HG02623 (cell line): ENCODE results near the gene ZBTB46.
"Not testable (repeated sequence)": the region's sequence is repeated elsewhere in the genome, so short reads cannot be mapped to it uniquely, and the experiment has no call there.

ENCODE experiments used
- ATAC-seq: cut with Tn5 transposase; IDR thresholded peaks from one replicate; pipeline ENCODE4 v1.9.1; 2021; ENCODE audit warnings: moderate library complexity; ENCODE audit not compliant: unreplicated experiment

The ZBTB46 gene

GRCh38 chr20:63859166-63859699 is 28.2 kb upstream of the ZBTB46 start:
- no peak for ATAC-seq

GRCh38 chr20:63858393-63859165 is 27.5 kb upstream of the ZBTB46 start:
- ATAC-seq, result no peak

- no peak for ATAC-seq
Measured at GRCh38 chr20:63857764-63858392, 26.8 kb upstream of the ZBTB46 start.

- no peak for ATAC-seq
Measured at GRCh38 chr20:63856098-63856511, 25.0 kb upstream of the ZBTB46 start.

- ATAC-seq, result no peak
Measured at GRCh38 chr20:63855363-63856097, 24.5 kb upstream of the ZBTB46 start.

- no peak for ATAC-seq
Measured at GRCh38 chr20:63854766-63855362, 23.8 kb upstream of the ZBTB46 start.

GRCh38 chr20:63854069-63854765 is 23.2 kb upstream of the ZBTB46 start:
- ATAC-seq, result no peak

GRCh38 chr20:63853733-63854068 is 22.6 kb upstream of the ZBTB46 start:
- not testable (repeated sequence) for ATAC-seq

GRCh38 chr20:63851548-63851943 is 20.5 kb upstream of the ZBTB46 start:
- ATAC-seq, result not testable (repeated sequence)

GRCh38 chr20:63850689-63851547 is 19.9 kb upstream of the ZBTB46 start:
- peak; percentile 74 for ATAC-seq

- ATAC-seq, result no peak
Measured at GRCh38 chr20:63848003-63848911, 17.2 kb upstream of the ZBTB46 start.

- no peak for ATAC-seq
Measured at GRCh38 chr20:63847237-63848002, 16.4 kb upstream of the ZBTB46 start.

GRCh38 chr20:63846888-63847236 is 15.8 kb upstream of the ZBTB46 start:
- ATAC-seq, result no peak

GRCh38 chr20:63846128-63846771 is 15.2 kb upstream of the ZBTB46 start:
- no peak for ATAC-seq

- ATAC-seq, result no peak
Measured at GRCh38 chr20:63844511-63844991, 13.5 kb upstream of the ZBTB46 start.

- ATAC-seq, result no peak
Measured at GRCh38 chr20:63843778-63844177, 12.7 kb upstream of the ZBTB46 start.

- ATAC-seq, result no peak
Measured at GRCh38 chr20:63843222-63843621, 12.2 kb upstream of the ZBTB46 start.
